ENCODE measurements around the gene SAMD13.

DNA sequence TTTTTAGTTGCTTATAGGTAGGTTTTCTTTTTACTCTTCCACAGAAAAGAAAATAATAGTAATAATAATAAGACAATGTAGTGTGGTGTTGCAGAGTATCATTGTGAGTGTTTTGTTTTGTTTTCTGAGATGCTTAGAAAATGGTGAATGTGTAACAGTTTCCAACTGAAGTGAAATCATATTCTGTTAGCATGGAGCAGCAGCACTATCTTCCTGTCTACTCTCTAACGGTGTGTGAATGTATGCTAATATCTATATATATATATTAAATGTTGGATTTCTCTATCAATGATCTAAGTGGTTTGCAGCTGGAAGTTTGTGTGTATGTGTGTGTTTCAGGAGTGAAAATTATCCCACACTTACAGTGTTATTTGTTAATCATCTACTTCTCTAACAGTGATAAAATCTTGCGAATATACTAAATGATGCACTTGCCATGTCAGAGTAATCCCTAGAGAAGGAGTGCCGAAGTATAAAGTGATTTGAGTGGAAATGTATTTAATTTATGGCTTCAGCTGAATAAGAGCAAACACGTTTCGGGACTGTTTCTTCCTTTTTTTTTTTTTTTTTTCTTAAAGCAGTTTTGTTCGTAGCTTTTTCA is 377 bp downstream of the SAMD13 start:
- TF ChIP-seq, protein P1, sequence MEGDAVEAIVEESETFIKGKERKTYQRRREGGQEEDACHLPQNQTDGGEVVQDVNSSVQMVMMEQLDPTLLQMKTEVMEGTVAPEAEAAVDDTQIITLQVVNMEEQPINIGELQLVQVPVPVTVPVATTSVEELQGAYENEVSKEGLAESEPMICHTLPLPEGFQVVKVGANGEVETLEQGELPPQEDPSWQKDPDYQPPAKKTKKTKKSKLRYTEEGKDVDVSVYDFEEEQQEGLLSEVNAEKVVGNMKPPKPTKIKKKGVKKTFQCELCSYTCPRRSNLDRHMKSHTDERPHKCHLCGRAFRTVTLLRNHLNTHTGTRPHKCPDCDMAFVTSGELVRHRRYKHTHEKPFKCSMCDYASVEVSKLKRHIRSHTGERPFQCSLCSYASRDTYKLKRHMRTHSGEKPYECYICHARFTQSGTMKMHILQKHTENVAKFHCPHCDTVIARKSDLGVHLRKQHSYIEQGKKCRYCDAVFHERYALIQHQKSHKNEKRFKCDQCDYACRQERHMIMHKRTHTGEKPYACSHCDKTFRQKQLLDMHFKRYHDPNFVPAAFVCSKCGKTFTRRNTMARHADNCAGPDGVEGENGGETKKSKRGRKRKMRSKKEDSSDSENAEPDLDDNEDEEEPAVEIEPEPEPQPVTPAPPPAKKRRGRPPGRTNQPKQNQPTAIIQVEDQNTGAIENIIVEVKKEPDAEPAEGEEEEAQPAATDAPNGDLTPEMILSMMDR (IDR thresholded peaks at IDR 0.05): no peak
- no peak for TF ChIP-seq POLR2A (IDR thresholded peaks at IDR 0.05)

All from esophagus squamous epithelium (tissue), 4 donors.